NK-92 treated with Interleukin-12 subunit alpha and Interleukin-12 subunit beta, amount 100 ng/mL, for 24 hours (cell line): ENCODE measurements around the gene SETD7.
"Not testable (repeated sequence)": the region's sequence is repeated elsewhere in the genome, so short reads cannot be mapped to it uniquely, and the experiment has no call there.

ENCODE experiments used
- DNase-seq: peaks from one replicate; lab custom pipeline; 2025; lab: John Stamatoyannopoulos, UW

SETD7 gene

DNA sequence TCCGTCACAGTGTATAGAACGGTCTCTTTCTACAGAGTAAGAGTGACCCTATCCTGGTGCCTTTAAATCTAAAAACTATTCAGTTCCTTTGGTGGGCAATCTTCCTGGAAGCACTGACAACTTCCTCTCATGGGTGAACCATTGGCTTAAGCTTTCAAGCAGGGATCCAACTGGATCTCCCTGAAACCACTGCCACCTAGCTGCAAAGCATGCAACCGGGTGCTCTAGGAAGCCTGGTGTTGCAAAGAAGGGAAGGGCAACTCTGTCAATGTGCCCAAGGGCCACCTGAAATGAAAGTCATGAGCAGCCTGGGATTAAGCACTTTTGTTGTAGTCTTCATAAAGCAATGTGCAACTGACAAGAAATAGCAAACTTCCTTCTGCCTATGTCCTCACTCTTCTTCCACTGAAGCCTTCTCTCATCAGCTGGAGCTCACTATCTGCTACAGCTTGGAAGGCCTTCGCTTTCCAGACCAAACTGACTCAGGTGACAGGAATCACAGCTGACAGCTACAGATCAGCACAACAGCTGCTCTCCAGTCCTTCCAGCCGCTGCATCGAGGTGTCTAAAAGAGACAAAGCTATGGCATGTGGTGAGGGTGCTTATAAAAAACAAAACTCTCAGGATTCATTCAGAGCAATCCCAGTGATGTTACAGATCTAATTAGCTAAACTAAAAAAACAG, 46.1 kb downstream of the SETD7 start:
- DNase-seq: no peak

DNA sequence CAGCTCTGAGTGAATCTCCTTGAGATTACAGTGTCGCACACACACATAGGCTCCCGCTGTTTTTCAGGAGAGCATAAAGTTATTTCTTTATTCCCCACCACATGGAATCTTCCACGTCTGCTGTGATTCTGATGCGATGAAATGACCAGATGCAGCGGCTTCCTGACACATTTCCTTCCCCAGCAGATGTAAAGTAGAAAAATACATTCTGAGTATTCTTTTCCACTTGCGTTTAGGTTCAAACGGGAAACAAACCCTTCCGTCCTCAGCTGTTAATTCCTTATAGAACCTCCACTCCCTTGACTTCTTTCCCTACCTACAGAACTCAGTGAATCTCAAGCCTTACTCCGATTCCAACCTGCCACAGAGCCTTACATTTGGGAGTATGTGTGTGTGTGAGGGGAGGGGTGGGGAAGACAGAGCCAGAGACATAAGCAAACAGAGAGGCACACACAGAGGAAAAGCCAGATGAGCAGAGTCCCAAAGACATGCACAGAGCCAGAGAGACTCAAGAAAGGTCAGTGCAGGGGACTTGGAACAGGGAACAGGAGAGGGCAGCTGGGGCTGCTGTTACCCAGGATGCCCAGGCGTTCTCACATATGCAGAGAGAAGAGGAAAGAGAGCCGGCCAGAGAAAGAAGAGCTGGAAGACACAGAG, 47.3 kb downstream of the SETD7 start:
- no peak for DNase-seq

DNA sequence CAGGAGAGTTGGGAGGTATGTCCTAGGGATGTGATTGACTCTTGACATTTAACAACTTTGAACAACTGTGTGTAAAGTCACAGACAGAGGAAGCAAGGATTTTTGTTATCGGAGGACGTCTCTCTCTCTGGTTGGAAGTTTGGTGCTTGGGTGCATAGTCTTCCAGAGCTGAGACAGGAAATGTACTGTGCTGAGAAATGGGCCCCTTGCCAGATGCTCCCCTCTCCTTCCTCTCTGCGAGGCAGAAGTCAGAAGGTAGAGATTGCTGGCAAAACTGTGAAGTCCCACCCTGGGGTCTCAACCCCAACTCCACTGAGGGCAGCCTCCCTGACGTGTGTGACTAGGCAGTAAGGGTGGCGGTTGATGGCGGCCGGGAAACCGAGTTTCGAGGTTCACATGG, 49.2 kb downstream of the SETD7 start:
- no peak for DNase-seq

DNA sequence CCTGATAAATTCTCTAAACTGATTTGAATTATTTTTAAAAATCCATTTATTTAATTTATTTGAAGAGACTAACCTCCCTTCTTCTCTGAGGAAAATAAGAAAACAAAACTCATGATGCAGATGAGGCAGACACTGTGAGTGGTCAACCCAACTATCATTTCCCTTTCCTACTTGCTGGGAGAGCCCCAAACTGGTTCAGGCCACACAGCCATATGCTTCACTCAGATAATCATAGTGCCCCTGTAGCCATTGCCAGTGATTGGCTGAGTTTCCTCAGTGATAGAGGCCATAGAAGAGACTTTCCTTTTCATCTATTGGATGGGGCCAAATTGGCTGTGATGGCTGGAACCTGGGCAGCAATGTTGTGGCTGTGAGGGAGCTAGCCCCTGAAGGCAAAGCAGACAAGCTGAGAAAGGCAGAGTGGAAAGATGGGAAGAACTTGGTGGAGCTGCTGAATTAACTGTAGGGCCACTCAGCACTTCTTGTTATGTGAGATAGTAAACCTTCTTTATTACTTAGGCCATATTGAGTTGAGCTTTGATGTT, 52.3 kb downstream of the SETD7 start:
- no peak for DNase-seq

DNA sequence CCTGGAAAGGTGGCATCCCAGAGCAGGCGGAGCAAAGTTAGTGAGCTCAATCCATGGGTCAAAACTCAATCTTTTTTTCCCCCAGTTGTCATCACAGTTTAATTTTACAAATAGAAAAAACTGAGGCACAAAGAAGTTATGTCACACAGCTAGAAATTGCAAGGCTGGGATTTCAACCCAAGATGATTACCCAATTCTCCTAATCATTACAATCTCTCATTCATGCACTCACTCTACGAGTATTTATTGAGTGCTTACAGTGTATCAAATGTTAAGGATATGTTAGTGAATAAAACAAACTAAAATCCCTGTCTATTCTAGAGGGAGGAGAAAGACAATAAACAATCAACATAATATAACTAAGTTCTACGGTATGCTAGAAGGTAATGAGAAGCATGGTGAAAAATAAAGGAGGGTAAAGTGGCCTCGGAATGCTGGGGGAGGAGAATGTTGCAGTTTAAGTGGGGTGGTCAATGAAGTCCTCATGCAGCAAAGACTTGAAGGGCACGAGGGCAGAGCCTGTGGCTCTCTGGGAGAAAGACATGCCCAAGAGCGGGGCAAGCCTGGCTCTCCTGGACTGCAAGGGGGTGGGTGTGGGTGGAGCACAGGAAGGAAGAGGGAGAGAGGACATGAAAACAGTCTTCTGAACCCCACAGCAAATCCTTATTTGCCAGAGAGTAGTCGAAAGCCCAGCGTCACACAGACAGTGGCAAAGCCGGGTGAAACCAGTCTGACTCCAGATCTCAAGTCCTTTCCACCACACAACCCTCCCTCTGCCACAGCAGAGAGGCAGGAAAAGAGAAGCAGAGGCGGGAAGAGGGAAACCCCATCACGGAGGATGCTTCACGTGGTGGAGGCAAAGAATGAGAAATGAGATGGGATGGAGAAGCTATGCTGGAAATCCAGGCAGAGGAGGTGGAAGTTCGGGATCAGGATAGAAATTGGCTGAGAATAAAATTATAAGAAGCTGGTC, 53.8 kb downstream of the SETD7 start:
- DNase-seq: no peak

DNA sequence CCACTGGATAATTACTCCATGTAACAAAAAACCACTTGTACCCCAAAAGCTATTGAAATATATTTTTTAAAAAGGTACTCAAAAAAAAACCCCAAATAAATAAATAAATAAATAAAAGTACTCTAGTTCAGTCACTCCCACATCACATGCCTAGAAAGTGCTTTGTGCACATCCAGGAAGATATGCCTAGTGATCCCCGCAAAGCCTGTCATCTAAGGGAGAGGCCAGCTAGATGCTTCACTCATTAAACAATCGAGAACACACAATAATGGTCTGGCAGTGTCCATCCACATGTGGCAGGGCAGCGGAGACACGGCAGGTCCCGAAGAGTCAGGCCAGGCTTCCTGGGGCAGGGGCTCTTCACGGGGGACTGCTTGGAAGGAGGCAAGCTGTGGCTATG, 54.5 kb downstream of the SETD7 start:
- DNase-seq: no peak

DNA sequence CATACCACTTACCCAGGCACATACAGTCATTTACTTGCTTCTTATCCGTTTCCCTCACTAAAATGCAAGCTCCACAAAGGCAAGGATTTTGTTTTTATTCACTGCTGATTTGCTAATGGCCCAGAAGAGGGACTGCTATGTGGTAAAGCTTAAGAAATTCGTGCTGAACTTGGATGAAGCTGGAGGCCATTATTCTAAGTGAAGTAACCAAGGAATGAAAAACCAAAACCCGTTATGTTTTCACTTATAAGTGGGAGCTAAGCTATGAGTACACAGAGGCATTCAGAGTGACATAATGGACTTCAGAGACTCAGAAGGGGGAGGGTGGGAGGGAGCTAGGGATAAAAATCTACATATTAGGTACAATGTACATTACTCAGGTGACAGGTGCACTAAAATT, 54.9 kb downstream of the SETD7 start:
- DNase-seq: no peak

DNA sequence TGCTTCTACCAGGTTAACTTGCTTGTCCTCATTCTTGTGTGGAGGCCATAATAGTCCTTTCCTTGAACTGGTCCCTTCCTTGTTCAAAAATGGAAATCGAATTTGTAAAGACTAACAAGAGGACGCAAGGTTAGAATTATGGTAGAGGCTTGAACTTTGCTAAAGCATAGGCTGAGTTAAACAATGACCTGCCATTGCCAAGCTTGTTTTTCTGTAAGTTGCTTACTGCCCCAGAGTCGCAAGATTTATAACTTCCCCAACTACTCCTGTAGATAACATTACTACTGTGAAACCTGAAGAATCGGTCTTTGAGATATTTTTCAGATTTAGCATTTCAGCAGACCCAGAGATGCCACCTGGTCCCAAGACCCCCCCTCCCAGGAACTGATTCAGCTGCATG, 56.8 kb downstream of the SETD7 start:
- DNase-seq: no peak

DNA sequence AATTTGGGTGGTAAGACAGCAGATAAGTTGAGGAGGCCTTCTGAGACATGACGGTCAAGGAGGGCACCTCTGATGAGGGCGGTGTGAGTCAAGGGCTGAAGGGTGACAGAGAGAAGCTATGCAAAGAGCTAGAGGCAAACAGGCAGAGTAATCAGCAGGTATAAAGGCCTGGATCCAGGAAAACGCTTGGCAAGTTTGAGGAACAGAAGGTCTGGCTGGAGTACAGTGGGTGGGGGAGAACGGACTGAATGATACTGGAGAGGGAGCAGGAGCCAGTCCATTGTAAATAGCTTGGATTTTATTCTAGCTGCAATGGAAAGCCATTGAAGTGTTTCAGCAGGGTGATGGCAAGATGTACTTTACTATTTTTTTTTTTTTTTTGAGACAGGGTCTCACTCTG, 62.8 kb downstream of the SETD7 start:
- DNase-seq: no peak

DNA sequence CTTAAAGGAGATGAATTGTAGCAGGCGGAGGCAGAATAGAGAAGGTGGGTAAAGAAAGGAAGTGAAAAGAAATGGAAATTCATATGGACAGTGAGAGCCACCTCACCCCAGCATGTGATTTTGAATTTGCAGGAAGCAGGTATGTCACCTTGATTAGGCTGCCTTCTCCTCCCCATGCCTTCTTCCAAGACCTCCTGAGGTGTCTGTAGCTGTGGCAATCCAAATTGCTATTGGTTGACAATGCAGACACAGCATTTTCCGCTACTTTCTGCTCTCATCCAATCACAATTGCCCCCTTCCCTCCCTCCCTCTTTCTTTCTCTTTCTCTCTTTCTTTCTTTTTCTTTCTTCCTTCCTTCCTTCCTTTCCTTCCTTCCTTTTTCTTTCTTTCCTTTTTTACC, 63.6 kb downstream of the SETD7 start:
- no peak for DNase-seq

DNA sequence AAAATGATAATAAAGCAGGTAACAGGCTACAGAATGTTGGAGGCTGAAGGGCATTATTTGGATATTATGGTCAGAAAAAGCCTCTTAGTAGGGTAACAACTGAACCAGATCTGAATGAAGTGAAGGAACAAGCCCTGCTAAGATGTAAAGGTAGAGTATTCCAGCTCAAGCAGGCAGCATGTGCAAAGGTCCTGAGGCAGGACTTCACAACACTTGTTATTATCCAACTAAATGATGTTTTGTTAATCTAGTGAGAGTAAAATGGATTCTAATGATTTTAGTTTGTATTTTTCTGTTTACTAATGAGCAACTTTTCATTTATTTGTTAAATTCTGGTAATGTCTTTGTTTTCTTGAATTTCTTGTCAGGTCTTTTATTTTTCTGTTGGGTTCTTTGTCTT, 66.4 kb downstream of the SETD7 start:
- DNase-seq: no peak

DNA sequence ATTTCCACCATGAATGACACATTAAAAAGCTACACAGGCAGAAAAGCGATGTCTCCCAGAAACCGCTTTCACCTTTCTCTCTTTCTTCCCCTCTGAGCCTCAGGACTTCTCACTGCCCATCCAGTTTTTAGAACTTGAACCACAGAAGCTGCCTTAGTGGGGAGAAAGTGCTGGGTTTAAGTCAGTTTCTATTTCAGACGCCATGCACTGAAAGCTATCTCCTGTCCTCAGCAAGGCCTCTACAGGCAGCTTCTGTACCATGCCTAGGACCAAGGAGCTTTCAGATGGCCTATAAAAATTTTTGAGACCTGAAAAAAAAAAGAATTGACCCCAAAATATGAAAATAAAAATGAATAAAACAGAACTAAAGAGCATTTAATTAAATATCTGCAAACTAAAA, 67.6 kb downstream of the SETD7 start:
- no peak for DNase-seq

DNA sequence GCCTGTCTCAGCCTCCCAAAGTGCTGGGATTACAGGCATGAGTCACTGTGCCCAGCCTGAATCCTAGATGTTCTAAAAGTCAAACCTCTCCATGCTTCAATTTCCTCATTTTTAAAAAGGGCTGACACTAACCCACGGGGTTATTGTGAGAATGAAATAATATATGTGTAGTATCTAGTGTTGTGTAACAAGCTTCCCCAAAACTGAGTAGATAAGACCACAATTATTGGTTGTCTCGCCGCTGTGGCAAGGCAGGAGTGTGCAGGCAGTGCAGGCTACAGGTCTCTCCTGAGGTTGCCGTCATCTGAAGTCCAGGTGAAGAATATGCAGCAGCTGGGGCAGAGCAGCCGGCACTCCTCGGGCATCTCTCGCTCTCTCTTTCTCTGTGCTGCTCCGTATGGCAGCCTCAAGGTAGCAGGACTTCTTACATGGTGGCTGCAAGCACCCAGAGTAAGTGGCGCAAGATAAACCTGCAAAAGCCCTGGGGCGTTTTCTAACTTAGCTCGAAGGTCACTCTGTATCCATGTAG, 71.2 kb downstream of the SETD7 start:
- no peak for DNase-seq

DNA sequence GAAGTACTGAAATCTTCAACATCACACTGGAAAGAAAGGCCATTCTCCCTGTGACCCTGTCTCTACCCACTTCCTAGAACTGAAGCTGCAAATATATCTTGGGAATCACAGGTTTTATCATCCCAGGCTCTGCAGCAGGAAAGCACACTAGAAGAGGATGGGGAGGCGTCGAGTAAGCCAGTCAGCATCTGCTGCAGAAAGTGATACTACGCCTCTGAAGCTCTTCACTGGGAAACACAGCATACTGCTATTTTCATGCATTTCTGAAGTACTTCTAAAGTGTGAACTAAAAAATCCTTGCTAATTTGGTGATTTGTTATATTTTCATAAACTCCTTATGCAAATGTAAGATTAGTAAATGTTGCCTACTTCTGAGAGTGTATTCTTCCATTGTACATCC, 73.0 kb downstream of the SETD7 start:
- DNase-seq: no peak

DNA sequence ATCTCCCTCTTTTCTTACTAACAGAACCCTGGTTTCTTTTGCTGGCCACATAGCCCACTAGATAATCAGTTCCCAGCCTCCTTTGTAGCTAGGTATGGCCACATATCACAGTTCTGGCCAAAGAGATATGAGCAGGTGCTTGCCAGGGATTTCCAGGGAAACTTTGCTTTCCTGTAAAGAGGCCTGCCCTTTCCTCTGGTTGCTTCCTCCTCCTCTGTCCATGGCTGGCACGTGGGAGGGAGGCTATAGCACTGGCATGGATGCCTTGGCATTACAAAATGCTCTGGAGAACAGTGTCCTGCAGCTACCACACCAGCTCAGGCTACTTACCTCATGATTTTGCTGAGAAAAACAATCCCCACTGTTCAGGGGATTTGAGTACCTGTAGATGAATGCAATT, 74.6 kb downstream of the SETD7 start:
- DNase-seq: no peak

DNA sequence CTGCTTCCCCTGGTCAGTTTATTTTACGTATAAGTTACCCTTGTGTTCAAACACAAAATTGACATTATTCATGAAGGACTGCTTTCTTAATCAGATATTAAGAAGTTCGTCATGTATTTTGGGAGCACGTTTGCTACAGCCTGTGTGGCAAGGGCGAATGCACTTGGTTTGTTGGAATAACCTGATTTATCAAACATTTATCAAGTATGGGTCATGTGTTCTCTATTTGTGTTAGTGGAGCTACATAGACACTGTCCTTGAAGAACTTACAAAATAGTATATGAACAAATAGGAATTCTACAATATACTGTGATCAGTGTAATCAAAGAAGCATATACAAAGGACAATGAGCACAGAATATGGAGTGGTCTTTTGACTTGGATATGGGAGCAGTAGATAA, 79.7 kb downstream of the SETD7 start:
- DNase-seq: no peak

DNA sequence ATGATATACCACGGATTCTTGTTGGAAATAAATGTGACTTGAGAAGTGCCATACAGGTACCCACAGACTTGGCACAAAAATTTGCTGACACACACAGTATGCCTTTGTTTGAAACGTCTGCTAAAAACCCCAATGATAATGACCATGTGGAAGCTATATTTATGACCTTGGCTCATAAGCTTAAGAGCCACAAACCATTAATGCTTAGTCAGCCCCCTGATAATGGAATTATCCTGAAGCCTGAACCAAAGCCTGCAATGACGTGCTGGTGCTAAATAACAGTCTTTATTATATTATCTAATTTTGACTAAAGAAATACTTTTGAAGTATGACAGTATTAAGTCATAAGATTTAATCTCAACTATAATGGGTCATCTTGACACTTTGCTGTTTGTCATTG, 83.2 kb downstream of the SETD7 start:
- no peak for DNase-seq

DNA sequence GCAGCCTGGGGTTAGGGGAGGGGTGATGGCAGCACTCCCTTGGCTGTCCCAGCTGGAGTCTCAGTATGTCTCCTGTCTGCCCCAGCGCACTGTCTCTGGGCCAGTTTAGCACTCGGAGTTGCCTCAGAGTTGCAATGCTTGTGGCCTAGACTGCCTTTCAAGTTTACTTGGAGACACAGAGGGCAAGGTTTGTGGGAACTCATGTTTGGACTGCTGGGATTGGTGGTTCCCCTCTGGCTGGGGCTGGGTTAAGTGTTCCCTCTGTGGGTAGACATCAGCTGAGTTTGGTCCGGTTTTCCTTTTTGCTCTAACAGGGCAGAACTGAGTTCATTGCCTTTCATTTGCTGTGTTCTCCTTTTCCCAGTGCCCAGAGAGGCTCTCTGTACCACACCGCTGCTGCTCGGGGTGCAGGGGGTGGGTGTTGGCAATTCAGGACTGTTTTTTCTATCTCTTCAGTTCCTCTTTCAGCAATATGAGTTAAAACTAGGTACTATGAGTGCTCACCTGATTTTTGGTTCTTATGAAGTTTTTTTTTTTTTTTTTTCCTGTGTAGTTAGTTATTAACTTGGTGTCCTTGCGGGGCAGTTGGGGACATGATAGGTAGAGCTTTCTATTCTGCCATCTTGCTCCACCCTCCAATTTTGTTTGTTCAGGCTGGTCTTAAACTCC, 84.9 kb downstream of the SETD7 start:
- no peak for DNase-seq

DNA sequence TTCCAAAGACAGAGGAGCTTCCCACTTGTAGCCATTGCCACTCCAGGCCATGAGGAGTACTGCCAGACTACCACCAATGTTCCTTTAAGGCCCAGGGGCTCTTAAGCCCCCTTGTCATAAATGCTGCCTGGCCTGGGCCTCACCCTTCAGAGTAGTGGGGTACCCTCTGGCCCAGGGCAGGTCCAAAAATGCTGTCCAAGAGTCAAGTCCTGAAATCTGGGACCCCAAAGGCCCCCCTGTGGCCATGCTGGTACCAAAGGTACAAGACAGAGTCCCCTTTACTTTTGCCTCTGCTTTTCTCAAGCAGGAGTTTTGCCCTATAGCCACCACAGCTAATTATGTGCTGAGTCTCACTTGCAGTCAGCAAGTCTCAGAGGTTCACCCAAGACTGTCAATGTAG, 85.7 kb downstream of the SETD7 start:
- DNase-seq: no peak

DNA sequence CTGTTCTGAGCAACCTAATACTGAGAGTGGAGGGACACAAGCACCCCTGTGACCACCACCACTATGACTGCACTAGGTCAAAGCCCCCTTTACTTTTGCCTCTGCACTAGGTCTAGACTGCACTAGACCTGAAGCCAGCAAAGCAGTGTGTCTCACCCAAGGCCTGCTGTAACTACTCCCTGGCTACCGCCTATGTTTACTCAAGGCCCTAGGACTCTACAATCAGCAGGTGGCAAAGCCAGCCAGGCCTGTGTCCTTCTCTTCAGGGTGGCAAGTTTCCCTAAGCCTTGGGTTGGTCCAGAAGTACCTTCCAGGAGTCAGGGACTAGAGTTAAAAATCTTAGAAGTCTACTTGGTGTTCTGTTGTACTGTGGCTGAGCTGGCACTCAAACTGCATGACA, 86.2 kb downstream of the SETD7 start:
- no peak for DNase-seq

DNA sequence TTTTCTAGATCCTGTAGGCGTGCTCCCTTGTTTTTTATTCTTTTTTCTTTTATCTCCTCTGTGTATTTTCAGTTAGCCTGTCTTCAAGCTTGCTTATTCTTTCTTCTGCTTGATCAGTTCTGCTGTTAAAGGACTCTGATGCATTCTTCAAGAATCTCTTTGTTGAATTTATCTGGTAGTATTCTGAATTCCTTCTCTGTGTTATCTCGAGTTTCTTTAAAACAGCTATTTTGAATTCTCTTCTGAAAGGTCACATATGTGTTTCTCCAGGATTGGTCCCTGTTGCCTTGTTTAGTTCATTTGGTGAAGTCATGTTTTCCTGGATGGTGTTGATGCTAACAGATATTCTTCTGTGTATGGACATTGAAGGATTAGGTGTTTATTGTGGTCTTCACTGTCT, 86.8 kb downstream of the SETD7 start:
- no peak for DNase-seq

DNA sequence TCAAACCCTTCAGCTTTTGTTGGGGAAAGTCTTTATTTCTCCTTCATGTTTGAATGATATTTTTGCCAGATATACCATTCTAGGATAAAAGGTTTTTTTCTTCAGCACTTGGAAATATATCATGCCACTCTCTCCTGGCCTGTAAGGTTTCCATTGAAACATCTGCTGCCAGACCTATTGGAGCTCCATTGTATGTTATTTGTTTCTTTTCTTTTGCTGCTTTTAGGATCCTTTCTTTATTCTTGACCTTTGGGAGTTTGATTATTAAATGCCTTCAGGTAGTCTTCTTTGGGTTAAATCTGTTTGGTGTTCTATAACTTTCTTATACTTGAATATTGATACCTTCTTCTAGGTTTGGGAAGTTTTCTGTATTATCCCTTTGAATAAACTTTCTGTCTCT, 87.3 kb downstream of the SETD7 start:
- not testable (repeated sequence) for DNase-seq
